Measurements from ENCODE around the gene ACTG2.

DNA sequence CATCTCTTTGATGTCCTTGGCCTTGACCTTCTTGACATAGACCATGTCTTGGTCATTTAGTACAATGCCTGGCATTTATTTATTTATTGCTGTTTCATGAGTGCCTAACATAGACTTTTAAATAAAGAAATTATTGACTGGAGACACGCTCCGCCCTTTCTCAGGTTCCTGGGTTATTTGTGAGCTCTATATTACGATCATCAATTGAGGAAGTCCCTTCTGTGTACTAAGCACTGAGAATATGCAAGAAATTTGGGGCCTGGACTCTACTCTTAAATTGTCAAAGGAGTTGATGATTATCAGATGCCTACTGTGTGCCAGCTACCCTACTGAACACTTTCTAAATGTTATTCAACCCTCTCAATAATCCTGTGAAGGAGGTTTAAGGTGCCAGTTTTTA lies 72.2 kb downstream of the ACTG2 start:
- TF ChIP-seq, protein P1, sequence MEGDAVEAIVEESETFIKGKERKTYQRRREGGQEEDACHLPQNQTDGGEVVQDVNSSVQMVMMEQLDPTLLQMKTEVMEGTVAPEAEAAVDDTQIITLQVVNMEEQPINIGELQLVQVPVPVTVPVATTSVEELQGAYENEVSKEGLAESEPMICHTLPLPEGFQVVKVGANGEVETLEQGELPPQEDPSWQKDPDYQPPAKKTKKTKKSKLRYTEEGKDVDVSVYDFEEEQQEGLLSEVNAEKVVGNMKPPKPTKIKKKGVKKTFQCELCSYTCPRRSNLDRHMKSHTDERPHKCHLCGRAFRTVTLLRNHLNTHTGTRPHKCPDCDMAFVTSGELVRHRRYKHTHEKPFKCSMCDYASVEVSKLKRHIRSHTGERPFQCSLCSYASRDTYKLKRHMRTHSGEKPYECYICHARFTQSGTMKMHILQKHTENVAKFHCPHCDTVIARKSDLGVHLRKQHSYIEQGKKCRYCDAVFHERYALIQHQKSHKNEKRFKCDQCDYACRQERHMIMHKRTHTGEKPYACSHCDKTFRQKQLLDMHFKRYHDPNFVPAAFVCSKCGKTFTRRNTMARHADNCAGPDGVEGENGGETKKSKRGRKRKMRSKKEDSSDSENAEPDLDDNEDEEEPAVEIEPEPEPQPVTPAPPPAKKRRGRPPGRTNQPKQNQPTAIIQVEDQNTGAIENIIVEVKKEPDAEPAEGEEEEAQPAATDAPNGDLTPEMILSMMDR (conservative IDR thresholded peaks at IDR 0.05; ENCODE audit: low read depth, low read length), result no peak
- TF ChIP-seq EZH2 (IDR thresholded peaks at IDR 0.05; ENCODE audit: borderline replicate concordance, low read depth, low read length, poor library complexity, severe bottlenecking), result no peak
